ENCODE data around the gene NKX2-3.

Gene NKX2-3

DNA sequence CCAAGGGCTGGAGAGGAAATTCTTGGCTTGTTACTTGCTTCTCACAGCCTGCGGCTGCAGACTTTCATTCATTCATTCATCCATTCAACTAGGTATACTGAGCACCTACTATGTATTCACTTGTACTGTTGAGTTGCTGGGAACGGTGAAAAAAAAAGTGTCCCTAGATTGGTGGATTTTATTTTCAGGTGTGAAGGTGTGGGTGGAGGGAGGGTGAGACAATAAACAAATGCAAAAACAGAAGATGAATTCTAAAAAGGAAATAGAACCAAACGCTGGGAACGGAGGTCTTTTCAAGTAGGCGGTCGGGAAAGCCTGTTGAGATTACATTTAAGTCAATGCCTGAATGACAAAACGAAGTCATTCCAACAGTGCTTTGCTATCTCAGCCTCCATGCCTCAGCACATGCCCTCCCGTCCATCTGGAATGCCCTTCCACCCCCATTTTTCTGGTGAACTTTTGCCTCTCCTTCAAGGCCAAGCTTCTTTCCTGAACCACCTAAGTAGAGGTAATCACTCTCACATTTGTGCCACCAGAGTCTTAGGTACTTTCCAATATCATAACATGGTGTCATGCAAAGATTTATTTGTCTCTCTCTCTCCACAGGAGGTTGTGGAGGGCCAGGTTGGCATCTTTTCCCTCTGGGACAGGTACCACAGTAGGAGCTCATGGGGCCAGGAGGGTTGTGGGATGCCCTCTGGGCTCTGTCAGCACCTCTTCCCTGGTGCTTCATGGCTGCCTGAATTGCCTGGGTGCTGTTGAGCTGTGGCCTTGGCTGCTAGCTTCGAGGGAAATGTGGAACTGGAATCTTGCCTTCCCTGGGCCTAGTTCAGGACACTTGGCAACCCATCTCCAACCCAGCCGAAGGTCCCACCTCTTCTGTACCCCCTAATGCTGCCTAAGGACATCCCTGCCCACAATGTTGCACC is 5.5 kb downstream of the NKX2-3 start:
- in situ Hi-C loops (cut with MboI; ENCODE audit: low sequenced_read_pairs) = no loop called here

DNA sequence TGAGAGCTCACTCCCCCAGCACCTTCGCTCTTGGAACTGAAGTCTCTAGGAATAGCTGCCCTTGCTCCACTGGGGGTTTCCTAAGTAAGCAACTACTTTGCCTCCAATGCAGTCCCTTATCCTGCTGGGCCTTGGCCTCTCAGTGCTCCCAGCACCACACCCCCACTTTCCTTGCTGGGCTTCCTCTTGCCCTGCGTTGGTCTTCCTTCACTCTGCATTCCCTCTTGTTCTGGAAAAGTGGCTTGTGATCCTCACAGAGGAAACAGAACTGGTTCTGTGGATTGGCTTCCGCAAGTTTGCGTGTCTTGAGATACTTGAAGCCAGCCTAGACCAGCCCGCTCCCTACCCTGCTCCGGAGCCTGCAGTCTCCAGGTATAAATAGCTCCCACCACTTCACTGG is 6.4 kb downstream of the NKX2-3 start:
- in situ Hi-C loops (cut with MboI; ENCODE audit: low sequenced_read_pairs) = no loop called here

DNA sequence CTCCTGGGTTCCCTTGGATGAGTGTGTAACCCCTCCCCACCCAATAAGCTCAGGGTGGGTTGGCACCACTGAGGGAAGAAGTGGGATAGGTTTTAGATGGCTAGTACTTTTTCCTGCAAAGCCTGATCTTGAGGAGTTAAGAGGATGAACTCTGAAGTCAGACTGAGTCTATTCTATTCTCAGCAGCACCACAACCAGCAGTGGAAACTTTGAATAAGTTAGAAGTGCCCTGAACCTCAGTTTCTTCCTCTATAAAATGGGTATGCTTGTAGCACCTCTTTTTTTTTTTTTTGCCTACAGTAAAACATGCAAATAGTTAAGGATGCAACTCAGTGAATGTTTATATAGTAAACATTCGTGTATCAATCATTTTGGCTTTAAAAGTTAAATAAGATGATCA is 7.1 kb downstream of the NKX2-3 start:
- in situ Hi-C loops (cut with MboI; ENCODE audit: low sequenced_read_pairs) = no loop called here

DNA sequence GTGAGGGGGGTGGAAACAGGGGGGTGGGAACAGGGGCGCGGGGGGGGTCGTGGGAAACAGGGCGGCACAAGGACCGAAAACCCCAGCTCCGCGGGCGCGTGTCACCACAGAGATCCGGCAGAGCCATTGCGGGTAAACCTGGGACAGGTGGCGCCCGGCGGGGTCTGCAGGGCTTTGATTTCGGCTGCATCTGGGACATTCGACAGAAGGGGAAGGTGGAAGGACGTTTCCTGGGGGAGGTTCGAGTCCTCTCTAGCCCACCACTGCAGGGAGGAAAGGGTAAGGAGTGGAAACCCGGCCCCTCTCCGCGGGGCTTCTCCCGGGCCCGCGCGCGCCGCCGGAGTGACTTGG is 7.5 kb downstream of the NKX2-3 start:
- in situ Hi-C loops (cut with MboI; ENCODE audit: low sequenced_read_pairs) = no loop called here

DNA sequence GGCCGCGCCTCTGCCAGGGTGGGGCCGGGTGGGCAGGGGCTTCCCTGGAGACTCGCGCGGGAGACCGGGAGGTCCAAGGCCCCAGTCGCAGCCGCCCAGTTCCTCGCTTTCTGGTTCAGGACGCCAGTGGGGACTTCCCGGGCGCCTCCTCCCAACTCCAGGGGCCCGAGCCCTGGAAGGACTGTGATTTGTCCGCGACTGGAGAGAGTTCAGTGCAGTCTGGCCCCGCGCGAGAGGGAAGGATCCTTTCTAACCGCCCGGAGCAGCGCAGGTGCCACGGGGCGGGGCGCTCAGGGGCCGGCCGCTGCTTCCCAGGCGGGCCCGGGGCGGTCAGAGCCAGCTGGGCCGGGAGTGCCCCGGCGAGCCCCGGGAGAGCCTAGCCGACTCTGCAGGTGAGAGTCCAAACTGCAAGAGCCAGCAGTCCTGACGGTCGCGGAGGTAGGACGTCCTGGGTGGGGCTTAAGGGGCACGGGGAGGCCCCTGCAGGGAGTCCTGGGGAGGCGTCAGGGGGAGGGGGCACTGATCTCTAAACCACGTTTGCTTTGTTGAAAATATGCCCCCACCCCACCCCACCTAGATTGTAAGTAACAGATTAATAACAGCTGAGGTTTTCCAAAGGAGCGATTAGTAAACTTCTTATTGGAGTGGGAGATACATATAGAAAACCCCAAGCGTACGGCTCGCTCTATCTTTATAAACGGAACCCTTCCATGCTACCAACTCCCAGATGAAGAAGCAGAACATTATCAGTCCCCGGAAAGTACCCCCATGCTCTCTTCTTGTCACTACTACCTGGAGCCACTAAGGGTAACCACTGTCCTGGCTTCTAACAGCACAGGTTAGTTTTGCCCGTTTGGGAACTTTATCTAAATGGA is 8.2 kb downstream of the NKX2-3 start:
- in situ Hi-C loops (cut with MboI; ENCODE audit: low sequenced_read_pairs) = no loop called here

DNA sequence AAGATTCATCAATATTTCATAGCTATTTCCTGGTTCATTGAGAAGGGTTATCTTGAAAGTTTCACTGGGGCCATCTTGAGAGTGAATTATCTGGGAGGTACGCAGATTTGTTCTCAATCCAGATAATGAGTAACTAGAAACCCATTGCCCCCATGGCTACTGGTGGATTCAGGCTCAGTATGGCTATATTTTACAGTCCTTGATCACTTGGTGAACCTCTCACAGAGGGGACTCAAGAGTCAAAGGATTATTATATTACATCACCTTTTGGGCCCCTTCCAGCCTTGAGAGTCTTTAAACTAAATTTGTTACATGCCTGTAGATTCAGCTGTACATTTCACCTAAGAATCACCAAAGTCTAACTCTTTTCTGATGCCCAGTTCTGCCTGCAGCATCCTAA is 11.6 kb downstream of the NKX2-3 start:
- in situ Hi-C loops (cut with MboI; ENCODE audit: low sequenced_read_pairs) = no loop called here

DNA sequence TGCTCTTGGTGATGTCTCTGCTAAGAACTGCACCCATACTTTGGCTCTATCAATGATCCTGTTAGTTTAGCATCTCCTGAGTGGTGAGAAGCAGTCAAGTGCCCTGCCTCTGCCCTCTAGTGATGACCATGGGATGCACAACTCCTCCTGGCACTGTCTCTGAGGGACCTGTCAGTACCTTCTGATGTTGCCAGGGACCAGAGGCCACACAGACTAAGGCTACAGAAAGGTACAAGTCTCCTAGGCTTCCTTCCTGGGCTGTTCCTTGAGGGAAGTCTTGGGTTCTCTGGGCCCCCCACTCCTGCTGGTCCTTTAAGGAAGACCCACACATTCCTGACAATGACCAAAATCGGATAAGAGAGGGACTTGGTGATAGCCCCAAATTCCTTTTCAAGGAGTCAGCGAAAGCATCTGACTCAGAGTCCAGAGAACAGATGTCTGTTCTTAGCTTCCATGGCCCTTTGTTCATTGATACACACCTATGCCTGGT is 15.3 kb downstream of the NKX2-3 start:
- in situ Hi-C loops (cut with MboI; ENCODE audit: low sequenced_read_pairs) = no loop called here

DNA sequence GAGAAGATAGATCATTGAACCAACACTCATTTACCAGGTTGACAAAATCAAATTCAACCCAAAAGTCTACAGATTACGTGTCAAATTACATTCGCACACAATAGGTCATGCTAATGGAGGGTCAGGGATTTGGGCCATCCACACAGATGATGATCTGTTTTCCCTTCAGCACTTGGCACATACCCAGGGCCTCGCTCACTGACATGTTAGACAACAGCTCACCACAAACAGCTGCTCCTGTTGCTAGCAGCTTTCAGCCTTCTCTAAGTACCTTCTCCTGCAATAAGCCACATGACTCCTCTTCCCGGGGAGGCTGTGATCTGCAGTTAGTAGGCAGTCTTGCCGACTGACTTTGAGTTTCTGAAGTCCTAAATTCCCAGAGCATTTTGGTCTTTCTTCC is 18.4 kb downstream of the NKX2-3 start:
- in situ Hi-C loops (cut with MboI; ENCODE audit: low sequenced_read_pairs) = no loop called here

DNA sequence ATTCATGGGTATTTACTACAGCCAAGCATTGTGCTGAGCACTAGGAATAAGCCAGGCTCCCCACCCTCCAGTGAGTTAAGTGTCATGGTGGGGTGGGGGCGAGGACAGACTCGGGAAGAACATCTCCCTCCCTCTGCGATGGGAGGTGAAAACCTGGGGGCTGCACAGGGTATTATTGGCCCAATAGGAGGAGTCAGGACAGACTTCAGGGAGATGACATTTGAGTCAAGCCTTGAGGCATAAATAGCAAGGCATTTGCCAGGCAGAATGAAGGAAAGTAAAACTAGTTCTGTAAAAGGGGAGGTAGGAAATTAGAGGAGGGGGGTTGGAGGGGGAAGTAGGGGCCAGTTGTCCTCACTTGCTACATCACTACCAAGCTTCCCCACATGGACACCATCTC is 18.9 kb downstream of the NKX2-3 start:
- in situ Hi-C loops (cut with MboI; ENCODE audit: low sequenced_read_pairs) = no loop called here

DNA sequence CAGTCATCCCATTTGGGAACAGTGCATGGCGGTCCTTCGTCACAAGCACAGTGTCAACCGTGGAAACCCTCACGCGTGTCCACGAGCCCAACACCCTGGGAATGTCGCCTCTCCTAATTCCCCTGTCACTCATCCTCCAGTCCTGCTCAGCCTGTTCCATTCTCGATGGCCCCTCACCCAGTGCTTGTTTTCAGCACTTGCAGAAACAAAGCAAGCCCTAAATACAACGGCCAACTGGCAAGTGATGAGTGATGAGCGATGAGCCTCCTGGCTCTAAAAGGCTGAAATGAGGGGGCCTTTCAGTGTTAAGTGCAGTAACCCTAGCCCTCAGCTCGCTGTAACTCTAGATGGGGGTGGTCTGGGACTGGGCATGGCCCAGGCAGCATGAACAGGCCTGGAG is 22.6 kb downstream of the NKX2-3 start:
- in situ Hi-C loops (cut with MboI; ENCODE audit: low sequenced_read_pairs) = no loop called here

DNA sequence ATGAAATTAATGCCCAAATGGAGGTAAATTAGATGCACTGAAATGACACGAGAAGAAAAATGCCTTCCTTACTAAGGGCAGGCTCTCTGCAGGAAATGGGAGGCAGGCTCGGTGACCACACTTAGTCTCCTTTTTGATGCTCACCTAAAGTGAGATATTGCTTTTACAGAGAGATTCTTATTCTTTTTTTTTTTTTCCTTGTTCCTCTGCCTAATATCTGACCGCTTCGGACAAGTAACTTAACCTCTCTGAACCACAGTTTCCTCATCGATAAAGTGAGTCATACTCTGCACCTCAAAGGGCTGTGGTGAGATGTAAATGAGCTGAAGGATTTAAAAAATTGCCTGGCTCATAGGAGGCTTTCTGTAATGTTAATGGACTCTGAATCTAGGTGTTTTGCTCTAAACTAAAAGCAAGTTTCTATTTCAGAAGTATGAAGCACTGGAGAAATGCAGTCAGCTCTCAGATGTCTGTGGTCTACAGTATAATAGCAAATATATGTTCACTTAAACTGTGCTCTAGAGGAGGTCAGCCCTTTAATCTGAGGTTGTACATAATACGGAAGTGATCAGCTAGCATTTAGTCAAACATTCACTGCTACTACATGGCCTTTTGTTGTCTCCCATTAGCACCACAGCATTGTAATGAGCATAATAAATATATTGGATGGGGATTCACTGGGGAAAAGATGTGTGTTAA is 23.2 kb downstream of the NKX2-3 start:
- in situ Hi-C loops (cut with MboI; ENCODE audit: low sequenced_read_pairs) = no loop called here

DNA sequence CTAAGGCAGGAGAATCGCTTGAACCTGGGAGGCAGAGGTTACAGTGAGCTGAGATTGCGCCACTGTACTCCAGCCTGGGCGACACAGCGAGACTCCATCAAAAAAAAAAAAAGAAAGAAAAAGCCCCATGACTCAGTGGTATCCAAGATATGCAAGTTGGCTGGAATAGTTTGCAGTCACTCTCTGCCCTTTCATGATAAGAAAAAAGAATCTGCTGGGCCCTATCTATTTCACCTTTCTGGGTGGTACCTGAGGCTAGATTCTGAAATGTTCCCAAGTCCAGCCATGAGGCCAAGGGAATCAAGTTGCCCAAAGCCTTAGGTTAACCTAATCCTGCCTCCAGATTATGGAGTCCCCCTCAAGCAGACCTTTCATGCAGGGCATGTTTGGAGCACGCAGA is 24.3 kb downstream of the NKX2-3 start:
- in situ Hi-C loops (cut with MboI; ENCODE audit: low sequenced_read_pairs) = no loop called here

DNA sequence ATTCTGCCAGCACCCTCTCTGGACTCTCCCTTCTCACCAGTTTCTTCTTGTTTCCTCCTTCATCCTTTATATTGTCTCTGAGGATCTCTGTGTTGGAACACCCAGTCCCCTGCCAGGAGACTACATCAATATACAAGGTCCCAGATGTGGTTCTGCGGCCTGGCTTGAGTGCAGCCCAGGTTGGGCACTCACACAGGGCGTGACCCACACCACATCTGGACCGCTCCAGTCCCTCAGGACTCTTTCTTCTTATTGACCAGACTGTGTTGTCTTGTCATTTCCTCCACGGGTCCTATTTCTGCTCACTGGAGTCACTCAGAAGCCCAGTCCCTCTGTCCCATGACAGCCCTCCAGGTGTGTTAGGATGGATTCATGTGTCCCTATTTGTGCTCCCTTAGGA is 26.0 kb downstream of the NKX2-3 start:
- in situ Hi-C loops (cut with MboI; ENCODE audit: low sequenced_read_pairs) = no loop called here

DNA sequence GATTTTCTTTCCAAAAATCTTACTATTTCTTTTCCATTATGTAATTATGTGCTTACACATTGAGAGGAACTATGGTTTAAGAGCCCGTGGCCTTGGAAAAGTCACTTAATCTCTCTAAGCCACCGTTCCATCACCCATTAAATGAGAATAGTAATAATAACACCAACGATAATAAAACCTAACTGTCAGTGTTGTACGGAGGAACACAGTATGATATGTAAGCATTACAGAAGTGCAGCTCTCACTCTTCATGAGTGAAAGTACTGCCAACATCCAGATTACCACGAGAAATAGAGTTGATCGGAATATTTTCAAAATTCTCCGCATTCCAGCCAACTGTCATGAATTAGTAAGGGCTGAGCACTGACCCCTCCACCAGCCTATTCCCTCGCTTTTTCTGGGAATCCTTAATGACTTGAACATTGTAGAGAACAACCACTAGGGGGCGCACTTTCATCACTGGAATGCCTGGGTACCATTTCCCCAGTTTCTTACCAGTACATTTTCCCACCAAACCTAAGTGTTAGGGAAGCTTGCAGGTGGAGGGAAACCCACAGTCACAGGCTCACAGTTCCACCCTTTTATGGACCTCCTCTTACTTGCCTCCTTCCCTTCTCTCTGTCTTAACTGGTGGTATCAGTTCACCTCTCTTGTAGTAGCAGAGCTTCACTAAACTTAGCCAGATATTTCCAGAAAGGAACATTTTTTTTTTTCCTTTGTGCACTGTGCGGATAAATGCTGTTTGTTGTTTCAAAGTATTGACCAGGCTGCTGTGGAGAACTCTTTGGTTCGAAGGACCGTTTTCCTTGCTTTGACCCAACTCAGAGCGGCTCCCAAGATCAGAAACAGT is 27.8 kb downstream of the NKX2-3 start:
- in situ Hi-C loops (cut with MboI; ENCODE audit: low sequenced_read_pairs) = no loop called here

DNA sequence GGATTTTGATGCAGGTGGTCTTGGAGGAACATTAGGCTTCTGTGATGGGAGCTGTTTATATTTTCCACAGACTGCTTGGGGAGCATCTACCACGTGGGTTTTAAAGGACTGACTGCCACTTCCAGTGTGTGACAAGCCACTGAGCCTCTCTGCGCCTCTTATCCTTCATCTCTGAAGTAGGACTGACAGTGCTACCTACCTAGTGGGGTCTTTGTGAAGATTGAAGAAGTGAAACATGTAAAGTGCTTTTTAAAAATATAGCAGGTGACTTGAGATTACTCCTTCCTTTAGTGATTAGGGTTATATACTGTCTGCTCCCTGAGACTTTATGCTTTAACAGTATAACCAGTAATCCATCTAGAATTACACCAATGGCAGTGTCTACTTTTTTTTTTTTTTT is 29.9 kb downstream of the NKX2-3 start:
- in situ Hi-C loops (cut with MboI; ENCODE audit: low sequenced_read_pairs) = no loop called here

DNA sequence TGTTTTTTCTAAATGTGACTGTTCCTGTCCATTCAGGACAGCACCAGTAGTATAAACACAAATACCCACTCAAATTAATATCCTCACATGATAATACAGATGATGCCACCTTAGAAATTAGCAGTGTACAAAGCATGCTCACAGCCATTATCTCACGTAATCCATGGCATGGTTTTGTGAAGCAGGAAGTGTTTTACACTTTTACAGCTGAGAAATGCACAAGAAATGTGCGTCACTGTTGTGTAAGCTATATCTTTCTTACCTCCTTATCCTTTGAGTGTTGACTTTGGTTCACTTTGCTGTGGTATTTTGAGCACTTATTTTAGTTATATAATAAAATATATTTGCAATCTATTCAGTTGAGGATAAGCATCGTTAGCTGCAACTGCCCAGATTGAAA is 31.6 kb downstream of the NKX2-3 start:
- in situ Hi-C loops (cut with MboI; ENCODE audit: low sequenced_read_pairs) = no loop called here

DNA sequence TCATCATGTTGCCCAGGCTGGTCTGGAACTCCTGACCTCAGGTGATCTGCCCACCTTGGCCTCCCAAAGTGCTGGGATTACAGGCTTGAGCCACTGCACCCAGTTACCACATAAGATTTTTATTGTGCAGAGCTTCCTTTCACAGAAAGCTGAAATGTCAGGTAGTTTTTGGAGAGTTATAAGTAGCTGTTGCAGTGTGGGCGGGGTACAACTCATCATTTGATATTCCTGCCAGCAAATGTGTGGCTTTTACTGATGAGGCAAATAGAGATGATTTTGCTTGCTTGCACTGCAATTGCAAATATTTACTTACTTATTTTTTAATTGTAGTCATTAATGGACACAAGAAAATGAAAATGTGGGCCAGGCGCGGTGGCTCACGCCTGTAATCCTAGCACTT is 32.4 kb downstream of the NKX2-3 start:
- in situ Hi-C loops (cut with MboI; ENCODE audit: low sequenced_read_pairs) = no loop called here

DNA sequence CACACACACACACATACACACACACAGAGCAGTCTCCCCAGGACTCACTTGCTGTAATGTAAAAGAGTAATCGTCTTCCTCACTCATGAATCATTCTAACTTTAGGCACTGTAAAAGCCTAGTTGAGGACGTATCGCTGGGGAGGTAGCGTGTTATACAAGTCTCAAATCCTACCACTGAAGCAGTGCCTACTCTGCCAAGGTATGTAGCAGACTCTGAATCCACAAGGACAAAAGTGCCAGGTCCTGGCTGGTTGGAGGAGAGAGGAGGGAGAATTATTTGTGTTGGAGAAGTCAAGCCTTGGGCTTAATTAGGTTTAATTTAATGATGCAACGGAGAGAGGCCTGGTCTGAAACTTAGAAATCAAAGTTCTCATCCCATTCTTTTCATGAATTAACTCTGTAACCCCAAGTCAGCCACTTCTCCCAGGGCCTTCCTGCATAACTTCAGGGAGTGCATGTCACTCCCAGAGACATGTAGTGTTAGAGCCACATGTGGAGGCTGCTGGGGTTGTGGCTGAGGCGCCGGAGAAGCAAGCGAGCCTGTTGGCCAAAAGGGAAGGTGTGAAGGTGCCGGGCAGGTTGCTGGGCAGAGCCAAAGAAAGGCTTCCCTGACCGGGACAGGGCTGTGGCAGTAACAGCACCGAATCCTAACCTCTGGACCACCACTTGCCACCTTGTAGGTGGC is 36.7 kb downstream of the NKX2-3 start:
- in situ Hi-C loops (cut with MboI; ENCODE audit: low sequenced_read_pairs) = no loop called here

DNA sequence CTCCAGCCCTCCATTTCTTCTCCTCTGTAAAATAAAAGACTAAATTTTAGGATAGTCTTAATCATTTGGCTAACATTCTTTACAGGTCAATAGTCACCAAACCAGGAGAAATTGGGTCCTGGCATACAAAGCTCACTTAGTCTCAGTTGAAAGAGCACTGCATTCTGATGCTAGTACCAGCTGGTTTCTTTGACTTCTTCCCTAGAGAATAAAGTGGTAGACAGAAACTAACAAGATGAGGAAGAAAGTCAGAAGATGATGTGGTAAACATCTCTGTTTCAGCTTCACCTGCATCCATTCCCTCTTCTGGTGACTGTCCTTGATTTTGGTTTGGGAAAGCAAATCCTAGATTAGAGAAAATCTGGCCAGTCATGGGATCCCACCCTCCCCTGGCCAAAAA is 37.2 kb downstream of the NKX2-3 start:
- in situ Hi-C loops (cut with MboI; ENCODE audit: low sequenced_read_pairs) = no loop called here

DNA sequence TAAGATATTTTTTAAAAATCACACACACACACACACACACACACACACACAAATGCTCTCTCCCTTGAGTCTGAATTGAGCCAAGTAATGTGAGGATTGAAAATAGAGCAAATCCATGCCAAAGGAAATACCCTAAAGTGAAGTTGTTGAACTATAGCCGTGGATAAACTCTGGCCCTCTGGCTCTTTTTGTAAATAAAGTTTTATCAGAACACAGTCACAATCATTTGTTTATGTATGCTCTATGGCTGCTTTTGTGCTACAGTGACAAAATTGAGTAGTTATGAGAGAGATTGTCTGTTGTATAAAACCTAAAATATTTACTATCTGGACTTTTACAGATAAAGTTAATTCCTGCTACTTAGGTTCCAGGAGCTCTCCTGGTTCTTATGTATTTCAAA is 39.1 kb downstream of the NKX2-3 start:
- in situ Hi-C loops (cut with MboI; ENCODE audit: low sequenced_read_pairs) = no loop called here

Measured in HL-60/S4 treated with phorbol 12-myristate 13-acetate at 8.2 ng/mL for 4 days and 3 days (cell line).